ENCODE measurements around the gene SLC22A6.

The SLC22A6 gene

GRCh38 chr11:62984451-62984991 lies at the start of gene SLC22A6:
Gene SLC22A6, minus strand, starts transcription at chr11:62984967. Its CDS starts 277 bp downstream, at chr11:62984690.
- DNase-seq (ENCODE audit: low read depth in 1 of 2, low spot score in 1 of 2) = no peak

- no peak for DNase-seq (ENCODE audit: low read depth in 1 of 2, low spot score in 1 of 2)
Measured at GRCh38 chr11:63032457-63032856, 47.7 kb upstream of the SLC22A6 start.

- peak; percentile 84 to 87 for DNase-seq (ENCODE audit: low read depth in 1 of 2, low spot score in 1 of 2)
Measured at GRCh38 chr11:63023841-63024648, 39.3 kb upstream of the SLC22A6 start.

- no peak for DNase-seq (ENCODE audit: low read depth in 1 of 2, low spot score in 1 of 2)
Measured at GRCh38 chr11:63023222-63023814, 38.6 kb upstream of the SLC22A6 start.

- DNase-seq (ENCODE audit: low read depth in 1 of 2, low spot score in 1 of 2) = no peak
Measured at GRCh38 chr11:63022441-63022840, 37.7 kb upstream of the SLC22A6 start.

- peak in 1 of 2 donors; percentile 11 for DNase-seq (ENCODE audit: low read depth in 1 of 2, low spot score in 1 of 2)
Measured at GRCh38 chr11:63020671-63021291, 36.0 kb upstream of the SLC22A6 start.

GRCh38 chr11:63019506-63019905 lies 34.7 kb upstream of the SLC22A6 start:
- no peak for DNase-seq (ENCODE audit: low read depth in 1 of 2, low spot score in 1 of 2)

- DNase-seq (ENCODE audit: low read depth in 1 of 2, low spot score in 1 of 2) = no peak
Measured at GRCh38 chr11:63017306-63017974, 32.7 kb upstream of the SLC22A6 start.

GRCh38 chr11:63015521-63016215 lies 30.9 kb upstream of the SLC22A6 start, which contains the start of gene SLC22A8:
Gene SLC22A8, minus strand, starts transcription at chr11:63015841. Its CDS starts 883 bp downstream, at chr11:63014958.
- DNase-seq (ENCODE audit: low read depth in 1 of 2, low spot score in 1 of 2) = no peak

GRCh38 chr11:63014408-63015055 lies 29.8 kb upstream of the SLC22A6 start:
- DNase-seq (ENCODE audit: low read depth in 1 of 2, low spot score in 1 of 2) = no peak

GRCh38 chr11:63012839-63013238 lies 28.1 kb upstream of the SLC22A6 start:
- DNase-seq (ENCODE audit: low read depth in 1 of 2, low spot score in 1 of 2) = no peak

- no peak for DNase-seq (ENCODE audit: low read depth in 1 of 2, low spot score in 1 of 2)
Measured at GRCh38 chr11:63012430-63012829, 27.7 kb upstream of the SLC22A6 start.

GRCh38 chr11:63010934-63011439 lies 26.2 kb upstream of the SLC22A6 start:
- no peak for DNase-seq (ENCODE audit: low read depth in 1 of 2, low spot score in 1 of 2)

GRCh38 chr11:63007920-63008319 lies 23.2 kb upstream of the SLC22A6 start:
- DNase-seq (ENCODE audit: low read depth in 1 of 2, low spot score in 1 of 2) = no peak

- no peak for DNase-seq (ENCODE audit: low read depth in 1 of 2, low spot score in 1 of 2)
Measured at GRCh38 chr11:63001456-63001855, 16.7 kb upstream of the SLC22A6 start.

- DNase-seq (ENCODE audit: low read depth in 1 of 2, low spot score in 1 of 2) = no peak
Measured at GRCh38 chr11:62999649-63000048, 14.9 kb upstream of the SLC22A6 start.

- DNase-seq (ENCODE audit: low read depth in 1 of 2, low spot score in 1 of 2) = no peak
Measured at GRCh38 chr11:62999156-62999555, 14.4 kb upstream of the SLC22A6 start.

GRCh38 chr11:62996271-62996670 lies 11.5 kb upstream of the SLC22A6 start:
- DNase-seq (ENCODE audit: low read depth in 1 of 2, low spot score in 1 of 2) = no peak

- no peak for DNase-seq (ENCODE audit: low read depth in 1 of 2, low spot score in 1 of 2)
Measured at GRCh38 chr11:62994775-62995174, 10.0 kb upstream of the SLC22A6 start.

GRCh38 chr11:62988276-62988675 lies 3.5 kb upstream of the SLC22A6 start:
- DNase-seq (ENCODE audit: low read depth in 1 of 2, low spot score in 1 of 2) = no peak

Measured in activated CD4-positive, alpha-beta T cell treated with anti-CD3 and anti-CD28 coated beads, Interleukin-2, amount 50 U/mL, for 24 hours (primary cell).